Nephron progenitor cell (in vitro differentiated cells): Measurements from ENCODE around the gene C16orf90.
A peak's percentile ranks its signal among the peaks of the same experiment; 100 is the strongest.

Experiments
- DNase-seq: peaks from one replicate; pipeline ENCODE4 v3.0.0; 2021
- H3K27ac Mint-ChIP-seq: 2 replicates; pipeline ENCODE4 v1.8.0; 2021; ENCODE audit warnings: mild to moderate bottlenecking, moderate library complexity, mixed read lengths
- H3K27me3 Mint-ChIP-seq: 2 replicates; pipeline ENCODE4 v1.8.0; 2021; ENCODE audit warnings: mild to moderate bottlenecking, low read depth, mixed read lengths; ENCODE audit not compliant: poor library complexity
- H3K36me3 Mint-ChIP-seq: 2 replicates; pipeline ENCODE4 v1.8.0; 2021; ENCODE audit warnings: low read depth, mixed read lengths
- H3K4me1 Mint-ChIP-seq: 2 replicates; pipeline ENCODE4 v1.8.0; 2021; ENCODE audit warnings: mixed read lengths
- H3K4me3 Mint-ChIP-seq: 2 replicates; pipeline ENCODE4 v1.8.0; 2021; ENCODE audit warnings: mild to moderate bottlenecking, moderate library complexity, mixed read lengths
- H3K9me3 Mint-ChIP-seq: 2 replicates; pipeline ENCODE4 v1.8.0; 2021; ENCODE audit warnings: mild to moderate bottlenecking, moderate library complexity, mixed read lengths
- TF ChIP-seq, protein P1 (sequence below): fragments of 200-600 bp; sonication (generic); IDR thresholded peaks from 2 replicates; pipeline ENCODE4 v1.5.0; 2021; ENCODE audit warnings: antibody characterized with exemption

Gene C16orf90

DNA sequence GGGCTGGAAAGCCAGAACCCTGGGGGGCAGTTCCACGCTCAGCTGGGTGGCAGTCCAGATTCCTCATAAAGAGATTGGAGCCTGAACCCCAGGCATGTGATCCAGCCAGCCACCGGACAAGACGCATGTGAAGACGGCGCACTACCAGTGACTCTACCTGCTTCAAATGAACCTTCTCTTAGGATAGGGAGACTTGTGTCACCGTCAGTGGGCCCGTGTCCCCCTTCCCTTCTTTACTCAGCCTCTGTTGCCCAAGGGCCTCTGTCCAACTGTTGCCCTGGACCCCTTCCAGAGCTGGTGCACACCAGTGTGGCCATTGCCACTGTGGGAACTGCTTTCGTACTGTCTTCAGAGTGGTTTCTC, 23.7 kb upstream of the C16orf90 start:
- H3K4me1 Mint-ChIP-seq = peaks cover 28% of the 10 kb centered on the region
- H3K9me3 Mint-ChIP-seq = no peaks in the 10 kb centered on the region
- no peak overlapping the region for H3K4me3 Mint-ChIP-seq
- TF ChIP-seq, protein P1, sequence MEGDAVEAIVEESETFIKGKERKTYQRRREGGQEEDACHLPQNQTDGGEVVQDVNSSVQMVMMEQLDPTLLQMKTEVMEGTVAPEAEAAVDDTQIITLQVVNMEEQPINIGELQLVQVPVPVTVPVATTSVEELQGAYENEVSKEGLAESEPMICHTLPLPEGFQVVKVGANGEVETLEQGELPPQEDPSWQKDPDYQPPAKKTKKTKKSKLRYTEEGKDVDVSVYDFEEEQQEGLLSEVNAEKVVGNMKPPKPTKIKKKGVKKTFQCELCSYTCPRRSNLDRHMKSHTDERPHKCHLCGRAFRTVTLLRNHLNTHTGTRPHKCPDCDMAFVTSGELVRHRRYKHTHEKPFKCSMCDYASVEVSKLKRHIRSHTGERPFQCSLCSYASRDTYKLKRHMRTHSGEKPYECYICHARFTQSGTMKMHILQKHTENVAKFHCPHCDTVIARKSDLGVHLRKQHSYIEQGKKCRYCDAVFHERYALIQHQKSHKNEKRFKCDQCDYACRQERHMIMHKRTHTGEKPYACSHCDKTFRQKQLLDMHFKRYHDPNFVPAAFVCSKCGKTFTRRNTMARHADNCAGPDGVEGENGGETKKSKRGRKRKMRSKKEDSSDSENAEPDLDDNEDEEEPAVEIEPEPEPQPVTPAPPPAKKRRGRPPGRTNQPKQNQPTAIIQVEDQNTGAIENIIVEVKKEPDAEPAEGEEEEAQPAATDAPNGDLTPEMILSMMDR = no peak
- H3K36me3 Mint-ChIP-seq = peaks cover 78% of the 10 kb centered on the region
- H3K27ac Mint-ChIP-seq = peak overlapping the region; percentile 98
- peaks cover 3% of the 10 kb centered on the region for H3K27me3 Mint-ChIP-seq
- DNase-seq = no peak

DNA sequence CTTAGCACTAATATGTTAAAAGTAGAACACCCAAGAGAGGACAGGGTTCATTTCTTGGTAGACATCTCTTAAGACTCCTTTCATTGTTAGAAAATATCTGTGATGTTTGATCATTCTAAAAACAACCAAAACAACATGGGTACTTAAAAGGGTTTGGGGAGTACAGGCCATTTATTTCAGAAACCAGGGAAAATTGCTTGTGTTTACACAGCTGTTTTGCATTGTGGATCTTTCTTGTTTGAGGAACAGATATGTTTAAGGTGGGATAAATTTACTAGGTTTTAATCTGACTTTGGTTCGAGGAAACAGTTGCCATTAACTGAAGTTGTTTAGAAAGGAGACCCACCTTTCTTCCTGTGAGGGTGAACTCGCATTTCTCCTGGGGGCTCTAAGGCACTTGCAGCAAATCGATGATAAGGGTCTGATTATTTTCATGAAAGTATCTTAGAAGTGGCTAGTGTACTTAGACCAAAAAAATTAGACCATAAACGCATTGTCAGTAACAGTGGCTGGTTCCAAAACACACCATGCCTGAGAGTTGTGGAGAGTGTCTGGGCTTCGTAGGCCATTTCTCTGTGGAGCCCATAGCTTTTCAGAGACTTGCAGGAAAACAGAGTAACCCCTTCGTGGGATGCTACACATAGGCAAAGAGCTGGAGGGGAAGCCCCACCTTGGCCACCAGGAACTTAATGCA, 23.1 kb upstream of the C16orf90 start:
- H3K36me3 Mint-ChIP-seq = peaks cover 78% of the 10 kb centered on the region

DNA sequence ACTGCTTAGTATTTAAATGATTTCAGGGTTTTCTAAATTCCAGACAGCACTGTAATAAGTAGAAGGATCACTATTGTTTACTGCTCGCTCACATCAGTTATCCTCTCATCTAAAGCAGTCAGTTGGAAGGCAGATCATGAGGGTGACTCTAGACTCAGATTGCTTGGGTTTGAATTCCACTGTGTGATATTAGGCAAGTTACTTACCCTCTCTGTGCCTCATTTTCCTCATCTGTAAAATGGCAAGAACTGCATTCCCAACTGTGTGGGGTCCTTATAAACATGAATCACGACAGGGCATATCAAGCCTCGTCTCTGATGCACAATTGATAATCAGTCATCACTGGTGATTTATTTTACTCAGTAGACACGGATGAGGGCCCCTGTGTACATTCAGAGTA, 20.6 kb upstream of the C16orf90 start:
- Mint-ChIP-seq H3K4me3 (no peak overlapping the region), H3K9me3 (no peaks in the 10 kb centered on the region), H3K36me3 (peaks cover 79% of the 10 kb centered on the region), H3K27me3 (peaks cover 3% of the 10 kb centered on the region), H3K4me1 (peaks cover 25% of the 10 kb centered on the region), H3K27ac (no peak overlapping the region)
- TF ChIP-seq, protein P1 = no peak
- DNase-seq = no peak

More for the DNA sequence above, 23.1 kb upstream of the C16orf90 start:
- H3K27me3 Mint-ChIP-seq = peaks cover 3% of the 10 kb centered on the region
- H3K27ac Mint-ChIP-seq = no peak overlapping the region
- H3K9me3 Mint-ChIP-seq = no peaks in the 10 kb centered on the region
- peaks cover 28% of the 10 kb centered on the region for H3K4me1 Mint-ChIP-seq
- TF ChIP-seq, protein P1 = no peak
- no peak for DNase-seq
- H3K4me3 Mint-ChIP-seq = no peak overlapping the region

DNA sequence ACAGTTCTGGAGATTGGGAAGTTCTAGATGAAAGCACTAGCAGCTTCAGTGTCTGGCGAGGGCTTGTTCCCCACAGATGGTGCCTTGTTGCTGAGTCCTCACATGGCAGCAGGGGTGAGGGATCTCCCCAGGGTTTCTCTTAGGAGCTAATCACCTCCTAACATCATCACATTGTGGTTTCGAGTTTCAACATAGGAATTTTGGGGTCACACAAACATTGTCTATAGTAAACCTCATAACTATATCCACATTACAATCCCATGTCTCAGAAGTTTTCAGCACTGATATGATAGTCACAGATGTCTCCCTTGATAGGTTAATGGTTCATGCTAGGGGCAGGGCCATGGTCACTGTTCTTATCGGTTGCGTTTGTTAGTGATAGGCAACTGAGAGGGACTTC, 19.3 kb upstream of the C16orf90 start:
- TF ChIP-seq, protein P1 = no peak
- peaks cover 17% of the 10 kb centered on the region for H3K4me1 Mint-ChIP-seq
- peaks cover 3% of the 10 kb centered on the region for H3K27me3 Mint-ChIP-seq
- no peak overlapping the region for H3K4me3 Mint-ChIP-seq
- no peak for DNase-seq
- no peaks in the 10 kb centered on the region for H3K9me3 Mint-ChIP-seq
- peaks cover 78% of the 10 kb centered on the region for H3K36me3 Mint-ChIP-seq
- peak overlapping the region; percentile 84 for H3K27ac Mint-ChIP-seq

DNA sequence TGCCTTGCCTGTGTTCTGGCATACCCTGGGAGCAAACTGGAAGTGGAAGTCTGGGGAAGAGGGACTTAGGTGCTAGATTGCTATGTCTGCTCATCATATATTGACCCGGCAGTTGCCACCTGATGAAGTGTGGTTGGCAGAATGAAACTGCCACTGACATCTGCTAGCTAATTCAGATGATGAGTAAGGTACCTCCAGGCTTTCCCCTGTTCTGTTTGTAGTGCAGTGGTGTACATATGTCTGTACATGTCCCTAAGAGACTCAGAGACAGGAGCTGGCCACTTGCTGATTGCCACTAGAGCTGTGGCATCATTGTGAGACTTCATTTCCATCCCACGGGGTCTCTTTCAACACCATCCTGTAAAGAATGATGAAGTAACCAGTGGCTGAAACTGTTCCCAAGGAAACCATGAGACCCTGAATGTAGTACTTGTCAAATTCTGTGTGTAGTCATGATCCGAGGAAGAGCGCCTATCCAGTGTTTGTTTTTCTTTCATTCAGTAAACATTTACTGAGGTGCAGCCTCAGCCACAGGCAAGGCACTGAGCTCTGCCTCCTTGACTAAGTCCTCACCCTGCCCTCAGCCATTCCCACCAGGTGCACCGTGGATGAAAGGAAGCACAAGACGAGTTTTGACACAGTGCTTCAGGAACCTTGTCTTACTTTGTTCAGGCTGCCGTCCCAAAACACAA, 18.7 kb upstream of the C16orf90 start:
- peaks cover 3% of the 10 kb centered on the region for H3K27me3 Mint-ChIP-seq
- no peak for DNase-seq
- TF ChIP-seq, protein P1 = no peak
- no peak overlapping the region for H3K4me3 Mint-ChIP-seq
- H3K4me1 Mint-ChIP-seq = peaks cover 12% of the 10 kb centered on the region
- no peaks in the 10 kb centered on the region for H3K9me3 Mint-ChIP-seq
- H3K27ac Mint-ChIP-seq = peak overlapping the region; percentile 15
- H3K36me3 Mint-ChIP-seq = peaks cover 74% of the 10 kb centered on the region
